NB4 (cell line): ENCODE data around the gene UBASH3A.

Experiments used
- CTCF ChIP-seq: IDR thresholded peaks from one replicate; pipeline ENCODE4 v1.5.1; 2012; ENCODE audit warnings: low read depth, low read length
- POLR2A ChIP-seq: IDR thresholded peaks from 2 replicates; pipeline ENCODE4 v1.6.1; 2011; ENCODE audit warnings: mild to moderate bottlenecking; ENCODE audit not compliant: insufficient read length; ENCODE audit errors: extremely low read depth
- TF ChIP-seq, protein P1 (sequence below): IDR thresholded peaks from 2 replicates; pipeline ENCODE4 v1.6.1; 2011; ENCODE audit warnings: low read depth, low read length

DNA sequence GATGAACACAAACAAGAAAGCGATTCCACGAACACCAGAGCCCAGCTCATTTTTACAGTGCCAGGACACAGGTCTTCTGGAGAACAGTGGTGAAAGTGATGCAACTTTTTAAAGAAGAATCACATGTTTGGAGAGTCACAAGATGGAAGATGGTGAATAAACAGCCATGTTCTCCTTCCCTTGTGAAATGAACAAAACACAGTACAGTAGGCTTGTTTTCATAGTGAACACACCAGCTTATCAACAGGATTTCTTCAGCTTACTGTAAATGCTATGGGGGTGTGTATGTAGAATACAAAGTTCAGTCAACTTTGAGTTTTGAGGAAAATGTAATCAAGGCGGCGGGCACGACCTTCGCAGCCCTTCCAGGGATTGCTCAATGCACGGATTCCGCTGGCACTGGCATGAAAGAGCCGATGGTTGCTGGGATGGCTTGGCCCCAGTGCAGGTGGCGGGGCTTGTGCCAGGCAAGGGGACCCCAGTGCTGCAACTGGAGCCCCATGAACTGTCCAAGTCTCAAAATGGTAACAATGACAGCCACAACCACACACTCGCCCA lies 17.6 kb upstream of the UBASH3A start:
- TF ChIP-seq CTCF (no peak), POLR2A (no peak)
- TF ChIP-seq, protein P1, sequence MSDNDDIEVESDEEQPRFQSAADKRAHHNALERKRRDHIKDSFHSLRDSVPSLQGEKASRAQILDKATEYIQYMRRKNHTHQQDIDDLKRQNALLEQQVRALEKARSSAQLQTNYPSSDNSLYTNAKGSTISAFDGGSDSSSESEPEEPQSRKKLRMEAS = no peak
